Suppressor macrophage treated with lipopolysaccharide for 4 hours (primary cell): ENCODE data around the gene HNRNPA1.
"Not testable (repeated sequence)": the region's sequence is repeated elsewhere in the genome, so short reads cannot be mapped to it uniquely, and the experiment has no call there.

Experiments used
- DNase-seq: peaks from one replicate; pipeline ENCODE4 v3.0.0-alpha.2; 2020

HNRNPA1 gene

GRCh38 chr12:54277823-54278276 lies 2.7 kb upstream of the HNRNPA1 start:
- peak; percentile 79 for DNase-seq

- no peak for DNase-seq
Measured at GRCh38 chr12:54279227-54279631, 1.3 kb upstream of the HNRNPA1 start.

GRCh38 chr12:54279632-54280467 lies 676 bp upstream of the HNRNPA1 start, which contains the start of gene CBX5:
Gene CBX5, minus strand, starts transcription at chr12:54280122. Its CDS starts 22,472 bp downstream, at chr12:54257650.
- DNase-seq: peak; percentile 100

GRCh38 chr12:54281261-54281638 lies 724 bp downstream of the HNRNPA1 start:
- not testable (repeated sequence) for DNase-seq

- DNase-seq: not testable (repeated sequence)
Measured at GRCh38 chr12:54281694-54282093, 1.2 kb downstream of the HNRNPA1 start.

GRCh38 chr12:54282949-54283593 lies 2.5 kb downstream of the HNRNPA1 start:
- no peak for DNase-seq

GRCh38 chr12:54284070-54284780 lies 3.7 kb downstream of the HNRNPA1 start:
- DNase-seq: not testable (repeated sequence)

GRCh38 chr12:54285150-54286041 lies 4.9 kb downstream of the HNRNPA1 start:
- DNase-seq: no peak

- DNase-seq: no peak
Measured at GRCh38 chr12:54286042-54287030, 5.8 kb downstream of the HNRNPA1 start.

GRCh38 chr12:54287261-54288157 lies 7.0 kb downstream of the HNRNPA1 start:
- DNase-seq: no peak

GRCh38 chr12:54292083-54292930 lies 11.8 kb downstream of the HNRNPA1 start:
- DNase-seq: no peak

GRCh38 chr12:54292931-54293241 lies 12.4 kb downstream of the HNRNPA1 start:
- no peak for DNase-seq

- peak; percentile 82 for DNase-seq
Measured at GRCh38 chr12:54294152-54294952, 13.8 kb downstream of the HNRNPA1 start.

GRCh38 chr12:54294953-54295566 lies 14.5 kb downstream of the HNRNPA1 start:
- no peak for DNase-seq

- no peak for DNase-seq
Measured at GRCh38 chr12:54296393-54297099, 16.0 kb downstream of the HNRNPA1 start.

GRCh38 chr12:54298904-54299303 lies 18.4 kb downstream of the HNRNPA1 start:
- DNase-seq: no peak
